ENCODE results near the gene CDK12. TPM values are rescaled to one million over a fixed set of nuclear protein-coding genes. Genes with fewer than 3 reads are reported as not detected.

The CDK12 gene
- 20.2 and 26.9 TPM in 2 replicates for total RNA-seq

DNA sequence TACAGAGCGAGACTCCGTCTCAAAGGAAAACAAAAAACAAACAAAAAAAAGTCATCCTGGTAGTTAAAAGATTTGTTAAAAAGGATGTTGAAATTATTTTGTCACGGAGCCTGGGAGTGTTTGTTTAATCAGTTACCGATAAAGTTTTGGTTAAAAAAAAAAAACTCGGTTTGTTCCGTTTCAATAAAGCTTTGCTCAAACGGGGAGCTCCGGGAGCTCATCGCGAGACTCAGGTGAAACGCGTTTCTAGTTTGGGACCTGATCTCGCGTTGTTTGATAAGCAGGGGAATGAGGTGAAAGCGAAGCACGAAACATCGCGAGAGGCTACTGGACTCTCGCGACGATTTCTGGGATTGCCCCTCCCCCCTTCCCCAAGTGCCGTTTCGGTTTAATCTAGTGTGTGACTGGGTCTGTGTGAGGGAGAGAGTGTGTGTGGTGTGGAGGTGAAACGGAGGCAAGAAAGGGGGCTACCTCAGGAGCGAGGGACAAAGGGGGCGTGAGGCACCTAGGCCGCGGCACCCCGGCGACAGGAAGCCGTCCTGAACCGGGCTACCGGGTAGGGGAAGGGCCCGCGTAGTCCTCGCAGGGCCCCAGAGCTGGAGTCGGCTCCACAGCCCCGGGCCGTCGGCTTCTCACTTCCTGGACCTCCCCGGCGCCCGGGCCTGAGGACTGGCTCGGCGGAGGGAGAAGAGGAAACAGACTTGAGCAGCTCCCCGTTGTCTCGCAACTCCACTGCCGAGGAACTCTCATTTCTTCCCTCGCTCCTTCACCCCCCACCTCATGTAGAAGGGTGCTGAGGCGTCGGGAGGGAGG is at the start of gene CDK12:
Gene CDK12, plus strand, starts transcription at position 374 of the 813 bp plus-strand sequence. CDS start 586 bp downstream, outside the sequence.

DNA sequence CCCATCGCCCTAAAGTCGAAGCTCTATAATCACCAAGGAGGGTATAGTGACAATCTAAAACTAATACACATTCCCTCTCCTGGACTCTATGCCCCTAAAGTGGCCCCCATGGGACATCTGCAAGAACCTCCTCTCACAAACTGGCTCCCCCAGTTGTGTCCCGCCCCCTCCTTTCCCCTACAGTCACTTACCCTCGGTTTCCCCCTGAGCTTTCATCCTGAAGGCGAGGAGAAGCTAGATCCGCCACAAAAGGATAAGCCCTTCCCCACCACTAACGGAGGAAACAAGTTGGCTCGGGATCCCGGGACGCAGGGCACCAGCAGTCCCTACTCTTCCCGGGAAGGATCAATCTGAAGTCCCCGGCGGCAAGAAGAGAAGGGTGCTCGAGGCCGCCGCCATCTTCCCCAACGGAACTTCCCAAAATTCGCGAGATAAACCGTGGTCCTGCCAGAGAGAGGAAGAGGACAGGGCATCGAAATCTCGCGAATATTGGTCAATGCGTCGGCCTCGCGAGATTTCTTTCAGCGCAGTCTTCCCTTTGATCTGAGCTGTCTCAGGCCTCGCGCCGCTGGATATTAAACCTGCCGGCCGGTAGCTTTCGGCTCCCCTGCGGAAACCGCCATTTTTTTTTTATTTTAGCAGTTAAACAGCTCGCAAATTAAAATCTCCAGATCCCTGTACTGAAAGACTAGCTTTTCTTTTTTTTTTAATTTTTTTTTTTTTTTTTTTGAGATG is 10.3 kb upstream of the CDK12 start, which contains the start of gene MED1:
Gene MED1, minus strand, starts transcription at position 417 of the 735 bp plus-strand sequence. Its CDS starts 201 bp downstream, at position 216.

Other genes with a start within 250 kb of the CDK12 start
- under 0.01 TPM in 1 of 2 replicates, not detected in the other for gene STAC2, start 235.5 kb upstream of the CDK12 start, total RNA-seq
- gene FBXL20, start 59.9 kb upstream of the CDK12 start, total RNA-seq, result 8.8 and 11.7 TPM in 2 replicates
- 20.8 and 23.3 TPM in 2 replicates for gene MED1, start 10.2 kb upstream of the CDK12 start, total RNA-seq
- not detected in 2 replicates for gene NEUROD2, start 146.4 kb downstream of the CDK12 start, total RNA-seq
- 1.4 TPM in 1 of 2 replicates, not detected in the other for gene PPP1R1B, start 165.5 kb downstream of the CDK12 start, total RNA-seq
- 28.4 and 60.8 TPM in 2 replicates for gene STARD3, start 175.7 kb downstream of the CDK12 start, total RNA-seq
- under 0.01 and 0.24 TPM in 2 replicates for gene TCAP, start 203.9 kb downstream of the CDK12 start, total RNA-seq
- gene PNMT, start 207.0 kb downstream of the CDK12 start, total RNA-seq, result not detected in 2 replicates
- gene PGAP3, start 226.6 kb downstream of the CDK12 start, total RNA-seq, result 6.3 and 12.9 TPM in 2 replicates
- gene ERBB2, start 238.6 kb downstream of the CDK12 start, total RNA-seq, result 32.6 and 53.5 TPM in 2 replicates

Data from epithelial cell of alveolus of lung (primary cell).